HCT116 (cell line): ENCODE data around the gene BCHE. TPM values are rescaled to one million over a fixed set of nuclear protein-coding genes. Genes with fewer than 3 reads are reported as not detected.

Source experiments
- ATAC-seq: fragments of 200-7000 bp; cut with Tn5 transposase; 2 replicates; pipeline ENCODE4 v1.9.1; 2020; ENCODE audit warnings: mild to moderate bottlenecking, moderate library complexity
- BruUV-seq: library from RNA; stranded (reverse); fragments of 400-500 nt; replicated peaks from 2 replicates; lab custom pipeline; 2021; lab: Mats Ljungman, UMichigan
- CTCF ChIA-PET: fragments of 300-600 bp; sonication (Branson Sonifier 250); formaldehyde crosslinking; loops from one replicate; lab custom pipeline; 2021; ENCODE audit warnings: antibody characterized with exemption; lab: Charles Lee
- POLR2A ChIA-PET: fragments of 300-600, 350-600 bp; sonication (Branson Sonifier 250); formaldehyde crosslinking; loops from one replicate; lab custom pipeline; 2021; ENCODE audit warnings: antibody characterized with exemption; lab: Charles Lee
- RAD21 ChIA-PET, 2 experiments: fragments of 300-600 bp; sonication (Branson Sonifier 250); formaldehyde crosslinking; loops; one replicate each; lab custom pipeline; 2023; ENCODE audit warnings: low total read pairs in 2 of 2; ENCODE audit not compliant: uncharacterized antibody in 2 of 2, unreplicated experiment in 2 of 2, low non-redundant PET in 1 of 2; lab: Charles Lee
- DNase-seq: peaks from one replicate; pipeline ENCODE4 v3.0.0-alpha.2; 2010; ENCODE audit warnings: low read depth, low spot score
- H2AFZ ChIP-seq: fragments of 200-600 bp; shearing (Covaris generic), sonication (generic); 2 replicates; pipeline ENCODE4 v1.6.1; 2017; ENCODE audit warnings: low read depth, mixed run types, mixed read lengths, antibody characterized with exemption, low read length; ENCODE audit not compliant: poor library complexity, severe bottlenecking
- H3K27ac ChIP-seq: 2 replicates; pipeline ENCODE4 v1.5.1; 2012; ENCODE audit warnings: low read depth, low read length
- H3K27me3 ChIP-seq: fragments of 200-600 bp; sonication (generic); 2 replicates; pipeline ENCODE4 v1.6.1; 2016; ENCODE audit warnings: mixed run types, low read length, mixed read lengths; ENCODE audit not compliant: insufficient read depth
- H3K36me3 ChIP-seq, 2 experiments: fragments of 200-500 bp in 1 of 2; fragments of 200-600 bp in 1 of 2; sonication (Bioruptor generic) in 1 of 2; sonication (generic) in 1 of 2; 2 replicates each; pipeline versions ENCODE4 v1.5.1 to v1.6.1; 2014 to 2016; ENCODE audit warnings: low read length in 2 of 2, inconsistent platforms in 1 of 2, mixed read lengths in 1 of 2, mixed run types in 1 of 2; ENCODE audit not compliant: insufficient read depth in 2 of 2, control insufficient read depth in 1 of 2
- H3K4me1 ChIP-seq, 2 experiments: fragments of 200-600 bp in 1 of 2; sonication (generic) in 1 of 2; 2 replicates each; pipeline versions ENCODE4 v1.5.1 to v1.6.1; 2012 to 2017; ENCODE audit warnings: low read length in 2 of 2, inconsistent platforms in 1 of 2, mild to moderate bottlenecking in 1 of 2, mixed read lengths in 1 of 2, mixed run types in 1 of 2, moderate library complexity in 1 of 2; ENCODE audit not compliant: insufficient read depth in 2 of 2, control insufficient read depth in 1 of 2
- H3K4me2 ChIP-seq: fragments of 200-600 bp; sonication (generic); 2 replicates; pipeline ENCODE4 v1.6.1; 2017; ENCODE audit warnings: mixed run types, low read length, mixed read lengths
- H3K4me3 ChIP-seq, 2 experiments: fragments of 200-600 bp in 1 of 2; sonication (generic) in 1 of 2; replicated peaks in 1 of 2; 2 replicates each; pipeline ENCODE4 v1.5.1; 2011 to 2016; ENCODE audit warnings: low read length in 2 of 2, control low read depth in 1 of 2, low read depth in 1 of 2, mild to moderate bottlenecking in 1 of 2, mixed read lengths in 1 of 2, mixed run types in 1 of 2
- H3K79me2 ChIP-seq: fragments of 200-600 bp; sonication (generic); 2 replicates; pipeline ENCODE4 v1.6.1; 2017; ENCODE audit warnings: mild to moderate bottlenecking, mixed run types, low read length, moderate library complexity, mixed read lengths; ENCODE audit not compliant: insufficient read depth
- H3K9ac ChIP-seq: fragments of 200-600 bp; sonication (generic); 2 replicates; pipeline ENCODE4 v1.6.1; 2016; ENCODE audit warnings: low read length, mixed read lengths
- H3K9me2 ChIP-seq: fragments of 200-600 bp; sonication (generic), shearing (Covaris generic); 2 replicates; pipeline ENCODE4 v1.6.1; 2017; ENCODE audit warnings: mixed run types, mild to moderate bottlenecking, moderate library complexity; ENCODE audit not compliant: insufficient read depth
- H3K9me3 ChIP-seq, 2 experiments: fragments of 200-500 bp in 1 of 2; fragments of 200-600 bp in 1 of 2; sonication (Bioruptor generic) in 1 of 2; sonication (generic) in 1 of 2; 2 replicates each; pipeline ENCODE4 v1.6.1; 2014 to 2017; ENCODE audit warnings: low read length in 2 of 2, mixed read lengths in 2 of 2, inconsistent platforms in 1 of 2, low read depth in 1 of 2, mild to moderate bottlenecking in 1 of 2, mixed run types in 1 of 2, moderate library complexity in 1 of 2; ENCODE audit not compliant: control insufficient read depth in 1 of 2, insufficient read depth in 1 of 2
- H4K20me1 ChIP-seq: fragments of 200-600 bp; sonication (generic), shearing (Covaris generic); 2 replicates; pipeline ENCODE4 v1.6.1; 2017; ENCODE audit warnings: mixed run types, mild to moderate bottlenecking, moderate library complexity; ENCODE audit not compliant: insufficient read depth
- CEBPB ChIP-seq: IDR thresholded peaks from 2 replicates; pipeline ENCODE4 v1.6.1; 2012; ENCODE audit warnings: low read depth
- CTCF ChIP-seq, 3 experiments: fragments of 200-600 bp in 1 of 3; sonication (generic) in 1 of 3; IDR thresholded peaks in 2 of 3; conservative IDR thresholded peaks in 1 of 3; 2 replicates each; pipeline ENCODE4 v1.5.1; 2012 to 2017; ENCODE audit warnings: low read depth in 2 of 3, low read length in 2 of 3, antibody characterized with exemption in 1 of 3, borderline replicate concordance in 1 of 3, control low read depth in 1 of 3, mild to moderate bottlenecking in 1 of 3, mixed read lengths in 1 of 3, mixed run types in 1 of 3, moderate library complexity in 1 of 3; ENCODE audit not compliant: insufficient read depth in 1 of 3
- EGR1 ChIP-seq: IDR thresholded peaks from 2 replicates; pipeline ENCODE4 v1.6.1; 2012; ENCODE audit warnings: low read depth
- FOSL1 ChIP-seq: IDR thresholded peaks from 2 replicates; pipeline ENCODE4 v1.6.1; 2012; ENCODE audit warnings: low read depth
- MAX ChIP-seq: IDR thresholded peaks from 2 replicates; pipeline ENCODE4 v1.6.1; 2012
- POLR2A ChIP-seq: IDR thresholded peaks from 2 replicates; pipeline ENCODE4 v1.7.0; 2011; ENCODE audit warnings: borderline replicate concordance; ENCODE audit not compliant: insufficient read depth, insufficient read length; ENCODE audit errors: extremely low read depth
- RAD21 ChIP-seq: IDR thresholded peaks from 2 replicates; pipeline ENCODE4 v1.6.1; 2012; ENCODE audit warnings: low read depth, mild to moderate bottlenecking
- SIN3A ChIP-seq: IDR thresholded peaks from 2 replicates; pipeline ENCODE4 v1.6.1; 2012; ENCODE audit warnings: low read depth
- SP1 ChIP-seq: IDR thresholded peaks from 2 replicates; pipeline ENCODE4 v1.6.1; 2012; ENCODE audit warnings: low read depth
- ZFX ChIP-seq: fragments of 450-650 bp; IDR thresholded peaks from 2 replicates; pipeline ENCODE4 v1.6.1; 2017
- ZNF274 ChIP-seq: fragments of 200-500 bp; sonication (Bioruptor generic); IDR thresholded peaks from 2 replicates; pipeline ENCODE4 v1.6.1; 2014; ENCODE audit warnings: mild to moderate bottlenecking, low read depth, low read length, inconsistent platforms
- intact Hi-C: fragments of 100-400 bp; cut with micrococcal nuclease; formaldehyde crosslinking; loops from 2 replicates; pipeline ENCODE4 v1.10.0; 2022
- total RNA-seq: library from RNA; stranded (reverse); gene quantifications from one replicate; pipeline ENCODE4 v1.2.1, GENCODE V29; 2021; ENCODE audit not compliant: unreplicated experiment
- TF ChIP-seq, protein P1 (sequence below): IDR thresholded peaks from 2 replicates; pipeline ENCODE4 v1.6.1; 2012; ENCODE audit warnings: low read depth

The BCHE gene
- total RNA-seq, 1 experiment from 2014 or later = not detected

- TF ChIP-seq, protein P1, sequence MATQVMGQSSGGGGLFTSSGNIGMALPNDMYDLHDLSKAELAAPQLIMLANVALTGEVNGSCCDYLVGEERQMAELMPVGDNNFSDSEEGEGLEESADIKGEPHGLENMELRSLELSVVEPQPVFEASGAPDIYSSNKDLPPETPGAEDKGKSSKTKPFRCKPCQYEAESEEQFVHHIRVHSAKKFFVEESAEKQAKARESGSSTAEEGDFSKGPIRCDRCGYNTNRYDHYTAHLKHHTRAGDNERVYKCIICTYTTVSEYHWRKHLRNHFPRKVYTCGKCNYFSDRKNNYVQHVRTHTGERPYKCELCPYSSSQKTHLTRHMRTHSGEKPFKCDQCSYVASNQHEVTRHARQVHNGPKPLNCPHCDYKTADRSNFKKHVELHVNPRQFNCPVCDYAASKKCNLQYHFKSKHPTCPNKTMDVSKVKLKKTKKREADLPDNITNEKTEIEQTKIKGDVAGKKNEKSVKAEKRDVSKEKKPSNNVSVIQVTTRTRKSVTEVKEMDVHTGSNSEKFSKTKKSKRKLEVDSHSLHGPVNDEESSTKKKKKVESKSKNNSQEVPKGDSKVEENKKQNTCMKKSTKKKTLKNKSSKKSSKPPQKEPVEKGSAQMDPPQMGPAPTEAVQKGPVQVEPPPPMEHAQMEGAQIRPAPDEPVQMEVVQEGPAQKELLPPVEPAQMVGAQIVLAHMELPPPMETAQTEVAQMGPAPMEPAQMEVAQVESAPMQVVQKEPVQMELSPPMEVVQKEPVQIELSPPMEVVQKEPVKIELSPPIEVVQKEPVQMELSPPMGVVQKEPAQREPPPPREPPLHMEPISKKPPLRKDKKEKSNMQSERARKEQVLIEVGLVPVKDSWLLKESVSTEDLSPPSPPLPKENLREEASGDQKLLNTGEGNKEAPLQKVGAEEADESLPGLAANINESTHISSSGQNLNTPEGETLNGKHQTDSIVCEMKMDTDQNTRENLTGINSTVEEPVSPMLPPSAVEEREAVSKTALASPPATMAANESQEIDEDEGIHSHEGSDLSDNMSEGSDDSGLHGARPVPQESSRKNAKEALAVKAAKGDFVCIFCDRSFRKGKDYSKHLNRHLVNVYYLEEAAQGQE = no peak
- TF ChIP-seq POLR2A = no peak
Measured at GRCh38 chr3:165874663-165875489, 37.7 kb upstream of the BCHE start (continued).

GRCh38 chr3:165868088-165868487 is 30.9 kb upstream of the BCHE start:
- Histone ChIP-seq H3K4me2 (no peak overlapping the region), H3K27me3 (no peaks in the 10 kb centered on the region), H3K9me2 (no peaks in the 10 kb centered on the region)
- RAD21 ChIA-PET = no interaction called here
- BruUV-seq = no TSS peak
- no peak for TF ChIP-seq ZNF274
- TF ChIP-seq CEBPB = no peak
- no peak for TF ChIP-seq SIN3A
- no peak for TF ChIP-seq MAX
- no peak for TF ChIP-seq FOSL1
- no peak for TF ChIP-seq SP1
- TF ChIP-seq EGR1 = no peak
- TF ChIP-seq, protein P1 = no peak
- no peak for TF ChIP-seq RAD21
- no peak for TF ChIP-seq CTCF (IDR thresholded peaks at IDR 0.05 in 2 of 3, conservative IDR thresholded peaks at IDR 0.05 in 1 of 3; ENCODE audit: borderline replicate concordance in 1 of 3, insufficient read depth in 1 of 3, low read depth in 2 of 3, low read length in 2 of 3)
- no peak for TF ChIP-seq ZFX
- TF ChIP-seq, all 23 proteins: peak for 0
- Histone ChIP-seq H3K9ac (no peak overlapping the region), H3K36me3 (no peaks in the 10 kb centered on the region), H3K9me3 (no peaks in the 10 kb centered on the region), H3K4me3 (no peak overlapping the region), H2AFZ (no peak overlapping the region), H3K4me1 (no peaks in the 10 kb centered on the region), H4K20me1 (no peaks in the 10 kb centered on the region), H3K79me2 (no peaks in the 10 kb centered on the region), H3K27ac (no peak overlapping the region)
- intact Hi-C loops = no loop called here
- POLR2A ChIA-PET = no interaction called here
- CTCF ChIA-PET = no interaction called here
- ATAC-seq = no peak
- no peak for DNase-seq
